Colonic mucosa (tissue), 4 donors: ENCODE results near the gene PLTP. TPM values are rescaled to one million over a fixed set of nuclear protein-coding genes. Genes with fewer than 3 reads are reported as not detected.

Experiments
- DNase-seq: peaks from one replicate; pipeline ENCODE4 v3.0.0-alpha.2; 2020
- H3K27ac ChIP-seq: fragments of 200-600 bp; one replicate; pipeline ENCODE4 v1.8.0; 2021
- H3K27me3 ChIP-seq: fragments of 200-600 bp; one replicate; pipeline ENCODE4 v1.8.0; 2021
- H3K36me3 ChIP-seq: fragments of 200-600 bp; one replicate; pipeline ENCODE4 v1.8.0; 2021
- H3K4me1 ChIP-seq: fragments of 200-600 bp; one replicate; pipeline ENCODE4 v1.8.0; 2021; ENCODE audit warnings: mild to moderate bottlenecking
- H3K4me3 ChIP-seq: fragments of 200-600 bp; one replicate; pipeline ENCODE4 v1.8.0; 2021
- H3K9ac ChIP-seq, 2 donors: one replicate each; pipeline ENCODE4 v1.7.0; 2013; ENCODE audit warnings: control low read depth in 2 of 2, low read depth in 2 of 2, low read length in 2 of 2
- H3K9me3 ChIP-seq: fragments of 200-600 bp; one replicate; pipeline ENCODE4 v1.8.0; 2021
- intact Hi-C: fragments of 100-400 bp; cut with DNase I; formaldehyde crosslinking; loops from one replicate; pipeline ENCODE4 v1.14.1; 2022
- total RNA-seq, 2 donors: library from RNA; stranded (reverse); fragmentation: NEBNext Ultra II Directional in 1 of 2; extraction: Animal tissue kit (Norgen Biotek cat#: 25700) in 1 of 2; gene quantifications; one replicate each; pipeline ENCODE4 v1.2.1, GENCODE V29; 2021
- TF ChIP-seq, protein P1 (sequence below): fragments of 200-600 bp; IDR thresholded peaks from one replicate; pipeline ENCODE4 v1.8.0; 2022; ENCODE audit warnings: antibody characterized with exemption, mild to moderate bottlenecking
- donor health status: healthy.
- donor health status: DM: no; HTN: no; CAD: no.
- donor health status: DM: no; HTN: no; CAD: no.

PLTP gene
- total RNA-seq, 2 donors from 2014 or later, result 17.4 to 36.2 TPM

- Histone ChIP-seq H3K9me3 (no peaks in the 10 kb centered on the region), H3K27ac (peak within 1 kb of the TSS; percentile 71), H3K27me3 (no peaks in the 10 kb centered on the region), H3K9ac (peak within 1 kb of the TSS; percentile 86 to 96), H3K36me3 (peaks cover 7% of the 10 kb centered on the region), H3K4me1 (peaks cover 18% of the 10 kb centered on the region), H3K4me3 (peak within 1 kb of the TSS; percentile 94)
- peak; percentile 97 for DNase-seq
- intact Hi-C loops, result loop anchor here (5.0 kb wide), 2 partner anchors 41 to 71 kb away; partner anchors contain the start of gene PCIF1
- TF ChIP-seq, protein P1, sequence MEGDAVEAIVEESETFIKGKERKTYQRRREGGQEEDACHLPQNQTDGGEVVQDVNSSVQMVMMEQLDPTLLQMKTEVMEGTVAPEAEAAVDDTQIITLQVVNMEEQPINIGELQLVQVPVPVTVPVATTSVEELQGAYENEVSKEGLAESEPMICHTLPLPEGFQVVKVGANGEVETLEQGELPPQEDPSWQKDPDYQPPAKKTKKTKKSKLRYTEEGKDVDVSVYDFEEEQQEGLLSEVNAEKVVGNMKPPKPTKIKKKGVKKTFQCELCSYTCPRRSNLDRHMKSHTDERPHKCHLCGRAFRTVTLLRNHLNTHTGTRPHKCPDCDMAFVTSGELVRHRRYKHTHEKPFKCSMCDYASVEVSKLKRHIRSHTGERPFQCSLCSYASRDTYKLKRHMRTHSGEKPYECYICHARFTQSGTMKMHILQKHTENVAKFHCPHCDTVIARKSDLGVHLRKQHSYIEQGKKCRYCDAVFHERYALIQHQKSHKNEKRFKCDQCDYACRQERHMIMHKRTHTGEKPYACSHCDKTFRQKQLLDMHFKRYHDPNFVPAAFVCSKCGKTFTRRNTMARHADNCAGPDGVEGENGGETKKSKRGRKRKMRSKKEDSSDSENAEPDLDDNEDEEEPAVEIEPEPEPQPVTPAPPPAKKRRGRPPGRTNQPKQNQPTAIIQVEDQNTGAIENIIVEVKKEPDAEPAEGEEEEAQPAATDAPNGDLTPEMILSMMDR, result no peak
Measured at GRCh38 chr20:45890985-45891983, 20.7 kb downstream of the PLTP start, which contains the start of the genes CTSA and NEURL2. TSS of gene CTSA (plus strand) at chr20:45891335. CDS start at chr20:45891569, 234 bp downstream. TSS of gene NEURL2 (minus strand) at chr20:45891208. CDS start at chr20:45890991, 217 bp downstream.

GRCh38 chr20:45890077-45890984 is 21.6 kb downstream of the PLTP start:
- Histone ChIP-seq H3K27ac (peak overlapping the region; percentile 71), H3K36me3 (peaks cover 7% of the 10 kb centered on the region), H3K9ac (peak overlapping the region; percentile 86 to 96), H3K9me3 (no peaks in the 10 kb centered on the region), H3K4me3 (peak overlapping the region; percentile 94), H3K27me3 (no peaks in the 10 kb centered on the region), H3K4me1 (peaks cover 18% of the 10 kb centered on the region)
- DNase-seq, result peak; percentile 89
- intact Hi-C loops, result loop anchor here (5.0 kb wide), 2 partner anchors 42 to 72 kb away; partner anchors contain the start of gene PCIF1
- TF ChIP-seq, protein P1, result peak; percentile 72

DNA sequence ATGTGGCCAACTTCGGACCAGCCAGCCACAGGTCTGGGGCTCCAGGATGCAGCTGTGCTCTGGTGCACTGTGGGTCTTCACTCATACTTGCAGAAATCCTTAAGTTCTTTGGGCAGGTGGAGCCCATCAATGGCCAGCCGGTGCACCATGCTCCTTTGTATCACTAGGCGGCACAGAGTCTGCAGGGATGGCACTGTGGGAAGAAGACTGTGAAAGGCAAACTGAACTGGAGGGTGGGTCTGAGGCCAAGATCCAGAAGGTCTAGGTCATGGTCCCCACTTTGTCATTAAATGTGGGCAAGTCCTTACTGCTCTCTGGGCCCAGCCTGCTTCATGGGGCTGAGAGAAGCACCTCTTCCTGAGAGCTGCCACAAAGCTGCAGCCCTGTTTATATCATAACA is 23.3 kb downstream of the PLTP start:
- Histone ChIP-seq H3K27me3 (no peaks in the 10 kb centered on the region), H3K9me3 (no peaks in the 10 kb centered on the region), H3K4me1 (peaks cover 18% of the 10 kb centered on the region), H3K9ac (no peak overlapping the region), H3K36me3 (no peaks in the 10 kb centered on the region), H3K27ac (no peak overlapping the region), H3K4me3 (no peak overlapping the region)
- TF ChIP-seq, protein P1, result no peak
- no peak for DNase-seq
- intact Hi-C loops, result loop anchor here (10.0 kb wide), 1 partner anchor 64 kb away; the partner anchor contains the start of gene TNNC2

- Histone ChIP-seq H3K9ac (no peak within 1 kb of the TSS), H3K36me3 (peaks cover 6% of the 10 kb centered on the region), H3K27ac (no peak within 1 kb of the TSS), H3K9me3 (no peaks in the 10 kb centered on the region), H3K4me3 (no peak within 1 kb of the TSS), H3K4me1 (peaks cover 7% of the 10 kb centered on the region), H3K27me3 (no peaks in the 10 kb centered on the region)
- TF ChIP-seq, protein P1, result no peak
- intact Hi-C loops, result loop anchor here (10.0 kb wide), 1 partner anchor 63 kb away; the partner anchor contains the start of gene TNNC2
- no peak for DNase-seq
Measured at GRCh38 chr20:45887346-45887715, 24.6 kb downstream of the PLTP start, which contains the start of gene SPATA25. TSS of gene SPATA25 (minus strand) at chr20:45887622. CDS start at chr20:45887590, 32 bp downstream.
